CD4-positive, alpha-beta memory T cell (primary cell): ENCODE measurements around the gene USP6NL. TPM values are rescaled to one million over a fixed set of nuclear protein-coding genes. Genes with fewer than 3 reads are reported as not detected.
A peak's percentile ranks its signal among the peaks of the same experiment; 100 is the strongest.
"Not testable (repeated sequence)": the region's sequence is repeated elsewhere in the genome, so short reads cannot be mapped to it uniquely, and the experiment has no call there.

Experiments
- CTCF ChIA-PET: fragments of 350-600 bp; sonication (Branson Sonifier 250); formaldehyde crosslinking; loops from one replicate; lab custom pipeline; 2021; ENCODE audit warnings: inconsistent platforms; ENCODE audit not compliant: partially characterized antibody; lab: Charles Lee
- POLR2A ChIA-PET: fragments of 350-600 bp; sonication (Branson Sonifier 250); formaldehyde crosslinking; loops from one replicate; lab custom pipeline; 2021; ENCODE audit not compliant: partially characterized antibody; lab: Charles Lee
- DNase-seq, 5 donors: peaks; one replicate each; pipeline versions ENCODE4 v3.0.0 to v3.0.0-alpha.2; 2020 to 2022; ENCODE audit warnings: mixed read lengths in 1 of 5
- H3K27ac ChIP-seq: one replicate; pipeline ENCODE4 v1.7.0; 2013; ENCODE audit warnings: low read depth, low read length
- H3K27me3 ChIP-seq: 2 replicates; pipeline ENCODE4 v1.7.0; 2013; ENCODE audit warnings: mild to moderate bottlenecking, low read length, moderate library complexity; ENCODE audit not compliant: insufficient read depth
- H3K36me3 ChIP-seq: 2 replicates; pipeline ENCODE4 v1.7.0; 2013; ENCODE audit warnings: mild to moderate bottlenecking, low read length, moderate library complexity; ENCODE audit not compliant: insufficient read depth
- H3K4me1 ChIP-seq: 2 replicates; pipeline ENCODE4 v1.7.0; 2013; ENCODE audit warnings: mild to moderate bottlenecking, low read length, moderate library complexity; ENCODE audit not compliant: insufficient read depth
- H3K4me3 ChIP-seq, 2 donors: one replicate each; pipeline ENCODE4 v1.7.0; 2013; ENCODE audit warnings: low read length in 2 of 2, mild to moderate bottlenecking in 1 of 2
- H3K9me3 ChIP-seq, 2 donors: one replicate each; pipeline ENCODE4 v1.7.0; 2013; ENCODE audit warnings: low read length in 2 of 2, control low read depth in 1 of 2; ENCODE audit not compliant: control insufficient read depth in 1 of 2
- H3K27ac Mint-ChIP-seq, 7 donors: one replicate each; pipeline ENCODE4 v1.8.0; 2020 to 2021; ENCODE audit warnings: mixed read lengths in 7 of 7, mild to moderate bottlenecking in 6 of 7, inconsistent platforms in 3 of 7, moderate library complexity in 3 of 7
- H3K27me3 Mint-ChIP-seq, 2 donors: one replicate each; pipeline ENCODE4 v1.8.0; 2020 to 2021; ENCODE audit warnings: mixed read lengths in 2 of 2
- H3K36me3 Mint-ChIP-seq, 2 donors: one replicate each; pipeline ENCODE4 v1.8.0; 2020 to 2021; ENCODE audit warnings: mixed read lengths in 2 of 2, inconsistent platforms in 1 of 2, mild to moderate bottlenecking in 1 of 2
- H3K4me1 Mint-ChIP-seq, 4 donors: one replicate each; pipeline ENCODE4 v1.8.0; 2020 to 2021; ENCODE audit warnings: mixed read lengths in 4 of 4, mild to moderate bottlenecking in 1 of 4
- H3K4me3 Mint-ChIP-seq, 8 donors: one replicate each; pipeline ENCODE4 v1.8.0; 2020 to 2021; ENCODE audit warnings: mixed read lengths in 8 of 8, mild to moderate bottlenecking in 7 of 8, moderate library complexity in 6 of 8, inconsistent platforms in 3 of 8
- H3K9me3 Mint-ChIP-seq, 8 donors: one replicate each; pipeline ENCODE4 v1.8.0; 2020 to 2021; ENCODE audit warnings: mixed read lengths in 8 of 8, mild to moderate bottlenecking in 5 of 8, inconsistent platforms in 3 of 8, moderate library complexity in 1 of 8
- intact Hi-C: fragments of 100-400 bp; cut with micrococcal nuclease; formaldehyde crosslinking; loops from one replicate; pipeline ENCODE4 v1.15.1; 2023
- polyA plus RNA-seq, 2 donors: library from polyadenylated mRNA; unstranded; fragments of 300-500 nt; fragmentation: Illumina TruSeq; gene quantifications; one replicate each; pipeline ENCODE4 v1.2.3, GENCODE V29; 2021
- total RNA-seq, 2 experiments: library from RNA; stranded (reverse); gene quantifications; one replicate each; pipeline ENCODE4 v1.2.3, GENCODE V29; 2021

USP6NL gene
- total and polyA plus RNA-seq, 4 experiments from 2014 or later, result 2.2 to 4.8 (median 3.3) TPM

GRCh38 chr10:11631890-11632587, 20.6 kb upstream of the USP6NL start:
- Histone ChIP-seq H3K27ac (no peak overlapping the region), H3K9me3 (no peaks in the 10 kb centered on the region), H3K36me3 (no peaks in the 10 kb centered on the region), H3K4me3 (no peak overlapping the region), H3K27me3 (no peaks in the 10 kb centered on the region), H3K4me1 (peaks cover 6% of the 10 kb centered on the region)
- ChIA-PET CTCF (interaction anchor here (0.9 kb wide), 1 partner anchor 30 kb away, joined by 3 read pairs; no protein-coding TSS in a partner anchor), POLR2A (interaction anchor here (1.4 kb wide), 1 partner anchor 20 kb away, joined by 3 read pairs; the partner anchor contains the start of gene USP6NL)
- Mint-ChIP-seq H3K9me3 (no peaks in the 10 kb centered on the region), H3K4me3 (peak overlapping the region; percentile 45 to 75 (median 54)), H3K27ac (peak overlapping the region in 3 of 7 donors; percentile 2 to 72 (median 14)), H3K4me1 (peaks cover 6 to 15% (median 6%) of the 10 kb centered on the region in 4 donors), H3K36me3 (no peaks in the 10 kb centered on the region), H3K27me3 (peaks cover 0 to 2% of the 10 kb centered on the region in 2 donors)
- intact Hi-C loops, result no loop called here
- DNase-seq, result peak; percentile 14 to 45 (median 24)

DNA sequence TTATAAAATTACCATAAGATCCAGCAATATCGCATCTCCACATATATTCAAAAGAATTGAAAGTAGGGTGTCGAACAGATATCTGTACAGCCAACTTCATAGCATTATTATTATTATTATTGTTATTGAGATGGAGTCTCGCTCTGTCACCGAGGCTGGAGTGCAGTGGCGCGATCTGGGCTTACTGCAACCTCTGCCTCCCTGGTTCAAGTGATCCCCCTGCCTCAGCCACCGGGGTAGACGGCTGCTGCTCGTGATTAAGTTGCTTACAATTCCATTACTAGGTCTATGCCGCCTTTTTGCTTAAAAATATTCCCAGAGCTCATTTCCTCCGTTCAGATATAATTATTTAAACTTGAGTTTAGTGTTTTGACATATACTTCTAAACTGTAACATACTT, 19.8 kb upstream of the USP6NL start:
- no peak overlapping the region for H3K27ac ChIP-seq
- intact Hi-C loops, result no loop called here
- Mint-ChIP-seq H3K9me3 (no peaks in the 10 kb centered on the region), H3K4me3 (no peak overlapping the region), H3K27ac (no peak overlapping the region), H3K36me3 (no peaks in the 10 kb centered on the region), H3K4me1 (peaks cover 6 to 15% (median 6%) of the 10 kb centered on the region in 4 donors), H3K27me3 (no peaks in the 10 kb centered on the region)
- ChIA-PET POLR2A (interaction anchor here (1.4 kb wide), 1 partner anchor 19 kb away, joined by 3 read pairs; the partner anchor contains the start of gene USP6NL), CTCF (interaction anchor here (0.7 to 0.9 kb wide), 2 partner anchors 30 to 99 kb away, joined by 3 read pairs; no protein-coding TSS in a partner anchor)
- H3K27me3 ChIP-seq, result no peaks in the 10 kb centered on the region
- no peak for DNase-seq
- H3K4me3 ChIP-seq, result no peak overlapping the region
- H3K36me3 ChIP-seq, result no peaks in the 10 kb centered on the region
- H3K4me1 ChIP-seq, result peaks cover 6% of the 10 kb centered on the region
- no peaks in the 10 kb centered on the region for H3K9me3 ChIP-seq

DNA sequence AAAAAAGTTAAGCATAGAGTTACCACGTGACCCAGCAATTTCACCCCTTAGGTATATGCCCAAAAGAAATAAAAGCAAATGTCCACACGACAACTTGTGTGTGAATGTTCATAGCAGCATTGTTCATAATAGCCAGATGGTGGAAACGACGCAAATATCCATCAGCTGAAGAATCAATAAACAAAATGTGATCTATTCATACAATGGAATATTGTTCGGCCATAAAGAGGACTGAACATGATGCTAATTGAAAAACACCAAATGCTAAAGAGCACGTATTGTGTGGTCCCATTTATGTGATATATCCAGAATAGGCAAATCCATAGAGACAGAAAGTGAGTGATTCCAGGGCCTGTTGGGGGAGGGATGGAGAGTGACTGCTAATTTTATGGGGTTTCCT, 18.3 kb upstream of the USP6NL start:
- DNase-seq, result no peak
- intact Hi-C loops, result no loop called here
- CTCF ChIA-PET, result no interaction called here
- H3K27ac ChIP-seq, result no peak overlapping the region
- Mint-ChIP-seq H3K27ac (no peak overlapping the region), H3K27me3 (no peaks in the 10 kb centered on the region), H3K4me3 (no peak overlapping the region), H3K36me3 (no peaks in the 10 kb centered on the region), H3K9me3 (no peaks in the 10 kb centered on the region), H3K4me1 (peaks cover 6 to 15% (median 6%) of the 10 kb centered on the region in 4 donors)
- no peaks in the 10 kb centered on the region for H3K27me3 ChIP-seq
- POLR2A ChIA-PET, result no interaction called here
- H3K4me1 ChIP-seq, result peaks cover 6% of the 10 kb centered on the region
- H3K9me3 ChIP-seq, result no peaks in the 10 kb centered on the region
- H3K36me3 ChIP-seq, result no peaks in the 10 kb centered on the region
- no peak overlapping the region for H3K4me3 ChIP-seq

GRCh38 chr10:11627941-11628340, 16.5 kb upstream of the USP6NL start:
- intact Hi-C loops, CTCF ChIA-PET, H3K9me3 ChIP-seq, H3K27me3 ChIP-seq, H3K27ac Mint-ChIP-seq, H3K4me3 Mint-ChIP-seq, POLR2A ChIA-PET, H3K36me3 Mint-ChIP-seq, H3K4me1 ChIP-seq, H3K9me3 Mint-ChIP-seq, DNase-seq, H3K27ac ChIP-seq, H3K4me3 ChIP-seq, H3K27me3 Mint-ChIP-seq, H3K36me3 ChIP-seq: not testable (repeated sequence)
- H3K4me1 Mint-ChIP-seq, result peaks cover 5 to 12% (median 6%) of the 10 kb centered on the region in 4 donors

DNA sequence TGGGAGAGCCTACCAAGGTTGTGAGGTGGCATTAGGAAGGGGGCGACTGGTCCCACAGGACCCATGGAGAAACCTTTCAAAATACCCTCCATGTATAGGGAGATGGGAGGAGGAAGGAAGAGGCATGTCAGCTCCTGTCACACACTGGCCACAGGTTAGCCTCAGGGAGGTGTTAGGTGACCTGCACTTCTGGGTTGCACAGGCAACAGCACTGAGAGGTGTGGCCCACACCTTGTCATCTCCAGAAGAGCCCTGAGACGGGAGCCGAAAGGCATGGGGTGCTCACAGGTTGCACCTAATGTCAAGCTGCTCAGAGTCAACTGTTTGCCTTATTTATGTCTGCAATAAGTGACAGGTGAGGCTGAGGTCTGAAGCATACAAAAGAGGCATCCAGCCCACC, 14.6 kb upstream of the USP6NL start:
- Histone ChIP-seq H3K4me3 (no peak overlapping the region), H3K9me3 (no peaks in the 10 kb centered on the region), H3K27me3 (no peaks in the 10 kb centered on the region), H3K27ac (no peak overlapping the region), H3K36me3 (no peaks in the 10 kb centered on the region), H3K4me1 (no peaks in the 10 kb centered on the region)
- H3K4me1 Mint-ChIP-seq, result no peaks in the 10 kb centered on the region
- H3K27me3 Mint-ChIP-seq, result peaks cover 4 to 5% of the 10 kb centered on the region in 2 donors
- no peak overlapping the region for H3K27ac Mint-ChIP-seq
- ChIA-PET POLR2A (no interaction called here), CTCF (no interaction called here)
- intact Hi-C loops, result no loop called here
- no peak overlapping the region for H3K4me3 Mint-ChIP-seq
- no peaks in the 10 kb centered on the region for H3K9me3 Mint-ChIP-seq
- no peak for DNase-seq
- H3K36me3 Mint-ChIP-seq, result no peaks in the 10 kb centered on the region

DNA sequence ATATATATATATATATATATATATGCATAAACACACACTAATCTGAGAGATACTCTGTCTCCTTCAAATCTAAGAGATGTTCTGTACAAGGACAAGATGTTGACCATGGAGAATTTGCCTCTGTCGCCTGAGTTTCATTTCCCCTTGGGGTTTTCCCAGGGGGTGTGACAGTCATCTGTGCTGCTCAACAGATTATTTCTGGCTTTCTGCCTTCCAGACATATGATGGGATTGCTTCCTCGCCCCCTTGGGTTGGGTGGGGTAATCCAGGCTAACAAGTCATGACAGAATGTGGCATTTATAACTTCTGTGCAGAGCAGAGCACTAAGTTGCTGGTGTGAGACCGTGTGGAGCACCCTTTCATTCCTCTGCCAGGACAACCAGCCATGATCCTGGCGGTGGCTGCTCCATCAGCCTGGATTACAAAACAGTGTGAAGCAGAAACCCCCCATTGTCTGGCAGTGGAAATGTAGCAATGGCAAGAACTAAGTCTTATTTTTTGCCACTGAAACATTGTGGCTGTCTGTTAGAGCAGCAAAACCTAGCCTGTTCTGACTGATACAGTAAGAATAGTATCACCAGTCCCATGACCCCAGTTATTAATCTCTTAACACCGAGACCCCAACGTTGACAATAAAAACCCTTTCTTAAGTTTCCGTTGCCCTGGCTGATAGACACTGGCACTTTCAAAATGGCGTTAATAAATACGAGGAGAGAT, 13.7 kb upstream of the USP6NL start:
- Mint-ChIP-seq H3K36me3 (no peaks in the 10 kb centered on the region), H3K9me3 (no peaks in the 10 kb centered on the region), H3K4me1 (no peaks in the 10 kb centered on the region), H3K4me3 (no peak overlapping the region), H3K27ac (no peak overlapping the region), H3K27me3 (peaks cover 4 to 5% of the 10 kb centered on the region in 2 donors)
- Histone ChIP-seq H3K36me3 (no peaks in the 10 kb centered on the region), H3K9me3 (no peaks in the 10 kb centered on the region), H3K4me3 (no peak overlapping the region), H3K4me1 (no peaks in the 10 kb centered on the region), H3K27me3 (no peaks in the 10 kb centered on the region), H3K27ac (no peak overlapping the region)
- ChIA-PET CTCF (no interaction called here), POLR2A (no interaction called here)
- intact Hi-C loops, result no loop called here
- DNase-seq, result no peak

- Mint-ChIP-seq H3K9me3 (peaks cover 0 to 20% (median 12%) of the 10 kb centered on the region in 8 donors), H3K27me3 (peaks cover 0 to 5% of the 10 kb centered on the region in 2 donors), H3K4me1 (peaks cover 6 to 14% (median 10%) of the 10 kb centered on the region in 4 donors), H3K4me3 (no peak overlapping the region), H3K27ac (no peak overlapping the region), H3K36me3 (no peaks in the 10 kb centered on the region)
- Histone ChIP-seq H3K4me3 (no peak overlapping the region), H3K27me3 (no peaks in the 10 kb centered on the region), H3K4me1 (peaks cover 6% of the 10 kb centered on the region), H3K27ac (no peak overlapping the region), H3K36me3 (no peaks in the 10 kb centered on the region), H3K9me3 (peaks cover 0 to 3% of the 10 kb centered on the region in 2 donors)
- no peak for DNase-seq
- intact Hi-C loops, result loop anchor here (10.0 kb wide), 2 partner anchors 138 to 442 kb away; no protein-coding TSS in a partner anchor
- ChIA-PET CTCF (no interaction called here), POLR2A (no interaction called here)
Observed at GRCh38 chr10:11617233-11617632, 5.8 kb upstream of the USP6NL start.
